Gastrocnemius medialis (tissue), 4 donors: ENCODE results near the gene AREL1.

ENCODE experiments used
- POLR2A ChIP-seq, 2 donors: fragments of 450-650 bp; IDR thresholded peaks; one replicate each; pipeline ENCODE4 v1.6.1; 2017; ENCODE audit warnings: antibody characterized with exemption in 2 of 2, mild to moderate bottlenecking in 2 of 2, moderate library complexity in 2 of 2
- TF ChIP-seq, protein P1 (sequence below), 5 experiments: fragments of 450-650 bp in 3 of 5; fragments of 200-600 bp in 2 of 5; sonication (generic) in 2 of 5; IDR thresholded peaks in 4 of 5; conservative IDR thresholded peaks in 1 of 5; 1 replicate in 4 of 5; 2 replicates in 1 of 5; pipeline ENCODE4 v1.5.1; 2016 to 2019; ENCODE audit warnings: antibody characterized with exemption in 5 of 5, mild to moderate bottlenecking in 3 of 5, moderate library complexity in 3 of 5

DNA sequence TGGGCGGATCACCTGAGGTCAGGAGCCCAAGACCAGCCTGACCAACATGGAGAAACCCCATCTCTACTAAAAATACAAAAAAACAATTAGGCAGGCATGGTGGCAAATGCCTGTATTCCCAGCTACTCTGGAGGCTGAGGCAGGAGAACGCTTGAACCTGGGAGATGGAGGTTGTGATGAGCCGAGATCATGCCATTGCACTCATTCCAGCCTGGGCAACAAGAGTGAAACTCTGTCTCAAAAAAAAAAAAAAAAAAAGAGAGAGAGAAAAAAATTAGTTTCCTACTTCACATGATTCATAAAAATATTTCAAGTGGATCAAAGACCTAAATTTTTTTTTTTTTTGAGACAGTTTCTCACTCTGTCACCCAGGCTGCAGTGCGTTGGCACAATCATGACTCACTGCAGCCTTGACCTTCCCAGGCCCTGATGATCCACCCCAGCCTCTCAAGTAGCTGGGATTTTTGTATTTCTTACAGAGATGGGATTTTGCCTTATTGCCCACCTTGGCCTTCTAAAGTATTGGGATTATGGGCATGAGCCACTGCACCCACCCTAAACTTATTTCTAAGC is 25.0 kb upstream of the AREL1 start:
- TF ChIP-seq, protein P1, sequence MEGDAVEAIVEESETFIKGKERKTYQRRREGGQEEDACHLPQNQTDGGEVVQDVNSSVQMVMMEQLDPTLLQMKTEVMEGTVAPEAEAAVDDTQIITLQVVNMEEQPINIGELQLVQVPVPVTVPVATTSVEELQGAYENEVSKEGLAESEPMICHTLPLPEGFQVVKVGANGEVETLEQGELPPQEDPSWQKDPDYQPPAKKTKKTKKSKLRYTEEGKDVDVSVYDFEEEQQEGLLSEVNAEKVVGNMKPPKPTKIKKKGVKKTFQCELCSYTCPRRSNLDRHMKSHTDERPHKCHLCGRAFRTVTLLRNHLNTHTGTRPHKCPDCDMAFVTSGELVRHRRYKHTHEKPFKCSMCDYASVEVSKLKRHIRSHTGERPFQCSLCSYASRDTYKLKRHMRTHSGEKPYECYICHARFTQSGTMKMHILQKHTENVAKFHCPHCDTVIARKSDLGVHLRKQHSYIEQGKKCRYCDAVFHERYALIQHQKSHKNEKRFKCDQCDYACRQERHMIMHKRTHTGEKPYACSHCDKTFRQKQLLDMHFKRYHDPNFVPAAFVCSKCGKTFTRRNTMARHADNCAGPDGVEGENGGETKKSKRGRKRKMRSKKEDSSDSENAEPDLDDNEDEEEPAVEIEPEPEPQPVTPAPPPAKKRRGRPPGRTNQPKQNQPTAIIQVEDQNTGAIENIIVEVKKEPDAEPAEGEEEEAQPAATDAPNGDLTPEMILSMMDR (IDR thresholded peaks at IDR 0.05 in 4 of 5, conservative IDR thresholded peaks at IDR 0.05 in 1 of 5) = no peak
- no peak for TF ChIP-seq POLR2A (IDR thresholded peaks at IDR 0.05)
